Measurements from ENCODE around the gene ARHGAP24. TPM values are rescaled to one million over a fixed set of nuclear protein-coding genes. Genes with fewer than 3 reads are reported as not detected.

Gene ARHGAP24
- total RNA-seq, 1 experiment from 2014 or later = 17.4 TPM

DNA sequence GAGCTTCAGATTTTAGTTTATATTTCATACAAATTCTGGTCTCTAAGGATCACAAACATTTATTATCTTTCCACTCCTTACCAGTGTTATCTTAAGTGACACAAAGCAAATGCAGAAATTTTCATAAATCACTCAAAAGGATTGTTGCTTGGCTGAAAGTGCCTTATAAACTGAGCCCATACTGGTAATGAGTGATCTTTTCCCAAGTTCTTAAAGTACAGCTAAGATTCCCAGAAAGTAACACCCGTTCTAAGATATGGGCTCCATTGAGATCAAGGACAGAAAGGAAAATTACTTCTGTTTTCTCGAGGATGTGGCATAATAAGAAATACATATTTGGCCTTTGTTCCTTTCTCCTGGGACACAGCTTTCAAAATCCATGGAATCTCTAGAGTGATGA lies 313.7 kb downstream of the ARHGAP24 start:
- H3K27ac ChIP-seq (ENCODE audit: low read length) = no peak overlapping the region
- CTCF ChIA-PET = no interaction called here

DNA sequence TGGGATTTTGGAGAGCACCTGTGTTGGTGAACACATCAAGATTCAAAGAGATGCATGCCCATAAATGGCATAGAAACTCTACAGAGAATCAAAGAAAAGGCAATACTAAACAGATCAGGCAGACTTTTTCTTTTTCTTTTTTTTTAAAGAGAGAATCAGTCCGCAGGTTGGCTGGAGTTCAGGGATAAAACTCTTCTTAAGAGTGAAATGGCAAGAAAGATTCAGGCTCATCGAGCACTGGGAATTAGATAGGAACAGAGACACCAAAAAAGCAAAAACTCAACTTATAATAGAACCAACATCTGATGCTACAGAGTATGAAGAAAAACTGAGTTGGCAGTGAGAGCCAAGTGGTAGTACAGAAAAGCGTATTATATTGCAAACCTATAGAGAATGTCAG lies 314.3 kb downstream of the ARHGAP24 start:
- no TSS peak for BruUV-seq (replicated peaks)
- H3K9me3 ChIP-seq (ENCODE audit: control insufficient read depth, insufficient read depth, low read depth, low read length) = no peaks in the 10 kb centered on the region
- ChIA-PET POLR2A (no interaction called here), CTCF (no interaction called here)
- DNase-seq (ENCODE audit: low read depth, low spot score) = no peak
- TF ChIP-seq, protein P1, sequence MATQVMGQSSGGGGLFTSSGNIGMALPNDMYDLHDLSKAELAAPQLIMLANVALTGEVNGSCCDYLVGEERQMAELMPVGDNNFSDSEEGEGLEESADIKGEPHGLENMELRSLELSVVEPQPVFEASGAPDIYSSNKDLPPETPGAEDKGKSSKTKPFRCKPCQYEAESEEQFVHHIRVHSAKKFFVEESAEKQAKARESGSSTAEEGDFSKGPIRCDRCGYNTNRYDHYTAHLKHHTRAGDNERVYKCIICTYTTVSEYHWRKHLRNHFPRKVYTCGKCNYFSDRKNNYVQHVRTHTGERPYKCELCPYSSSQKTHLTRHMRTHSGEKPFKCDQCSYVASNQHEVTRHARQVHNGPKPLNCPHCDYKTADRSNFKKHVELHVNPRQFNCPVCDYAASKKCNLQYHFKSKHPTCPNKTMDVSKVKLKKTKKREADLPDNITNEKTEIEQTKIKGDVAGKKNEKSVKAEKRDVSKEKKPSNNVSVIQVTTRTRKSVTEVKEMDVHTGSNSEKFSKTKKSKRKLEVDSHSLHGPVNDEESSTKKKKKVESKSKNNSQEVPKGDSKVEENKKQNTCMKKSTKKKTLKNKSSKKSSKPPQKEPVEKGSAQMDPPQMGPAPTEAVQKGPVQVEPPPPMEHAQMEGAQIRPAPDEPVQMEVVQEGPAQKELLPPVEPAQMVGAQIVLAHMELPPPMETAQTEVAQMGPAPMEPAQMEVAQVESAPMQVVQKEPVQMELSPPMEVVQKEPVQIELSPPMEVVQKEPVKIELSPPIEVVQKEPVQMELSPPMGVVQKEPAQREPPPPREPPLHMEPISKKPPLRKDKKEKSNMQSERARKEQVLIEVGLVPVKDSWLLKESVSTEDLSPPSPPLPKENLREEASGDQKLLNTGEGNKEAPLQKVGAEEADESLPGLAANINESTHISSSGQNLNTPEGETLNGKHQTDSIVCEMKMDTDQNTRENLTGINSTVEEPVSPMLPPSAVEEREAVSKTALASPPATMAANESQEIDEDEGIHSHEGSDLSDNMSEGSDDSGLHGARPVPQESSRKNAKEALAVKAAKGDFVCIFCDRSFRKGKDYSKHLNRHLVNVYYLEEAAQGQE (IDR thresholded peaks at IDR 0.05; ENCODE audit: insufficient read depth in 1 of 2, low read depth in 2 of 2, low read length in 1 of 2) = no peak
- TF ChIP-seq SIN3A (IDR thresholded peaks at IDR 0.05; ENCODE audit: borderline replicate concordance, insufficient read depth, low read depth, low read length) (no peak), POLR2AphosphoS5 (IDR thresholded peaks at IDR 0.05; ENCODE audit: low read depth, low read length) (no peak), TCF7L2 (IDR thresholded peaks at IDR 0.05; ENCODE audit: low read depth, low read length) (no peak)
- TF ChIP-seq, protein P2, sequence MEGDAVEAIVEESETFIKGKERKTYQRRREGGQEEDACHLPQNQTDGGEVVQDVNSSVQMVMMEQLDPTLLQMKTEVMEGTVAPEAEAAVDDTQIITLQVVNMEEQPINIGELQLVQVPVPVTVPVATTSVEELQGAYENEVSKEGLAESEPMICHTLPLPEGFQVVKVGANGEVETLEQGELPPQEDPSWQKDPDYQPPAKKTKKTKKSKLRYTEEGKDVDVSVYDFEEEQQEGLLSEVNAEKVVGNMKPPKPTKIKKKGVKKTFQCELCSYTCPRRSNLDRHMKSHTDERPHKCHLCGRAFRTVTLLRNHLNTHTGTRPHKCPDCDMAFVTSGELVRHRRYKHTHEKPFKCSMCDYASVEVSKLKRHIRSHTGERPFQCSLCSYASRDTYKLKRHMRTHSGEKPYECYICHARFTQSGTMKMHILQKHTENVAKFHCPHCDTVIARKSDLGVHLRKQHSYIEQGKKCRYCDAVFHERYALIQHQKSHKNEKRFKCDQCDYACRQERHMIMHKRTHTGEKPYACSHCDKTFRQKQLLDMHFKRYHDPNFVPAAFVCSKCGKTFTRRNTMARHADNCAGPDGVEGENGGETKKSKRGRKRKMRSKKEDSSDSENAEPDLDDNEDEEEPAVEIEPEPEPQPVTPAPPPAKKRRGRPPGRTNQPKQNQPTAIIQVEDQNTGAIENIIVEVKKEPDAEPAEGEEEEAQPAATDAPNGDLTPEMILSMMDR (IDR thresholded peaks at IDR 0.05) = no peak
- no peaks in the 10 kb centered on the region for H3K36me3 ChIP-seq (ENCODE audit: control insufficient read depth, insufficient read depth, low read length)
- no peak for ATAC-seq
- intact Hi-C loops (cut with micrococcal nuclease; ENCODE audit: unreplicated experiment) = no loop called here
- no peaks in the 10 kb centered on the region for H3K27me3 ChIP-seq (ENCODE audit: control insufficient read depth, insufficient read depth, low read length)
- H3K27ac ChIP-seq (ENCODE audit: low read length) = no peak overlapping the region
- no peak overlapping the region for H3K4me3 ChIP-seq (ENCODE audit: low read depth in 2 of 2, low read length in 2 of 2)
- in situ Hi-C loops (cut with HindIII; ENCODE audit: low pct_unique_long_range_greater_than_20kb, low sequenced_read_pairs) = no loop called here
- no peaks in the 10 kb centered on the region; the same call in 1 of the 2 replicates for H3K4me1 ChIP-seq (ENCODE audit: control insufficient read depth, insufficient read depth, low read length)

More for the DNA sequence above, 313.7 kb downstream of the ARHGAP24 start:
- no peaks in the 10 kb centered on the region for H3K27me3 ChIP-seq (ENCODE audit: control insufficient read depth, insufficient read depth, low read length)
- in situ Hi-C loops (cut with HindIII; ENCODE audit: low pct_unique_long_range_greater_than_20kb, low sequenced_read_pairs) = no loop called here
- H3K4me3 ChIP-seq (ENCODE audit: low read depth in 2 of 2, low read length in 2 of 2) = no peak overlapping the region
- intact Hi-C loops (cut with micrococcal nuclease; ENCODE audit: unreplicated experiment) = no loop called here
- ATAC-seq (no peak), DNase-seq (ENCODE audit: low read depth, low spot score) (no peak)
- no peaks in the 10 kb centered on the region; the same call in 1 of the 2 replicates for H3K4me1 ChIP-seq (ENCODE audit: control insufficient read depth, insufficient read depth, low read length)
- no TSS peak for BruUV-seq (replicated peaks)
- H3K9me3 ChIP-seq (ENCODE audit: control insufficient read depth, insufficient read depth, low read depth, low read length) = no peaks in the 10 kb centered on the region
- POLR2A ChIA-PET = no interaction called here
- no peak for TF ChIP-seq TCF7L2 (IDR thresholded peaks at IDR 0.05; ENCODE audit: low read depth, low read length)
- TF ChIP-seq, protein P1 (IDR thresholded peaks at IDR 0.05; ENCODE audit: insufficient read depth in 1 of 2, low read depth in 2 of 2, low read length in 1 of 2) = no peak
- TF ChIP-seq, protein P2 (IDR thresholded peaks at IDR 0.05) = no peak
- no peak for TF ChIP-seq POLR2AphosphoS5 (IDR thresholded peaks at IDR 0.05; ENCODE audit: low read depth, low read length)
- TF ChIP-seq SIN3A (IDR thresholded peaks at IDR 0.05; ENCODE audit: borderline replicate concordance, insufficient read depth, low read depth, low read length) = no peak
- H3K36me3 ChIP-seq (ENCODE audit: control insufficient read depth, insufficient read depth, low read length) = no peaks in the 10 kb centered on the region
